HG03432 (cell line): Measurements from ENCODE around the gene GRPEL1.

Source experiments
- ATAC-seq: cut with Tn5 transposase; IDR thresholded peaks from one replicate; pipeline ENCODE4 v1.9.1; 2021; ENCODE audit warnings: mild to moderate bottlenecking, moderate library complexity; ENCODE audit not compliant: unreplicated experiment

Gene GRPEL1

GRCh38 chr4:7045961-7046921, 21.6 kb downstream of the GRPEL1 start:
- ATAC-seq = peak; percentile 24

- no peak for ATAC-seq
Observed at GRCh38 chr4:7045553-7045952, 22.3 kb downstream of the GRPEL1 start.

GRCh38 chr4:7044137-7044930, 23.5 kb downstream of the GRPEL1 start:
- no peak for ATAC-seq

GRCh38 chr4:7043284-7044136, 24.4 kb downstream of the GRPEL1 start, which contains the start of gene TADA2B:
TADA2B (plus strand) TSS chr4:7043372; CDS start chr4:7043580, 208 bp downstream.
- ATAC-seq = peak; percentile 33

- ATAC-seq = peak; percentile 84
Observed at GRCh38 chr4:7042503-7043283, 25.2 kb downstream of the GRPEL1 start.

GRCh38 chr4:7041801-7042502, 25.9 kb downstream of the GRPEL1 start:
- ATAC-seq = no peak

GRCh38 chr4:7041246-7041645, 26.6 kb downstream of the GRPEL1 start:
- no peak for ATAC-seq

- no peak for ATAC-seq
Observed at GRCh38 chr4:7040765-7041164, 27.1 kb downstream of the GRPEL1 start.

- ATAC-seq = no peak
Observed at GRCh38 chr4:7037425-7037824, 30.4 kb downstream of the GRPEL1 start.

- no peak for ATAC-seq
Observed at GRCh38 chr4:7034262-7035081, 33.4 kb downstream of the GRPEL1 start.

GRCh38 chr4:7032596-7032995, 35.3 kb downstream of the GRPEL1 start:
- ATAC-seq = no peak

- no peak for ATAC-seq
Observed at GRCh38 chr4:7031558-7032449, 36.1 kb downstream of the GRPEL1 start.

GRCh38 chr4:7030856-7031255, 37.0 kb downstream of the GRPEL1 start:
- no peak for ATAC-seq

- no peak for ATAC-seq
Observed at GRCh38 chr4:7029921-7030320, 37.9 kb downstream of the GRPEL1 start.

GRCh38 chr4:7029212-7029611, 38.7 kb downstream of the GRPEL1 start:
- ATAC-seq = no peak

GRCh38 chr4:7027913-7028312, 40.0 kb downstream of the GRPEL1 start:
- ATAC-seq = no peak

- ATAC-seq = no peak
Observed at GRCh38 chr4:7027284-7027683, 40.6 kb downstream of the GRPEL1 start.

GRCh38 chr4:7026107-7026506, 41.8 kb downstream of the GRPEL1 start:
- no peak for ATAC-seq
